ENCODE results near the gene THSD4. TPM values are rescaled to one million over a fixed set of nuclear protein-coding genes. Genes with fewer than 3 reads are reported as not detected.

Gene THSD4
- total RNA-seq, 2 donors from 2014 or later = 0.08 TPM; not detected in 1

- Mint-ChIP-seq H3K27me3 (peaks cover 15% of the 10 kb centered on the region), H3K9me3 (no peaks in the 10 kb centered on the region), H3K27ac (no peak overlapping the region), H3K4me1 (no peaks in the 10 kb centered on the region), H3K4me3 (no peak overlapping the region), H3K36me3 (ENCODE audit: low read depth) (no peaks in the 10 kb centered on the region)
- no peak for ATAC-seq (replicated peaks)
Measured at GRCh38 chr15:71549091-71549490, 433.8 kb downstream of the THSD4 start.

- no peak for ATAC-seq (replicated peaks)
- Mint-ChIP-seq H3K27ac (no peak overlapping the region), H3K4me1 (no peaks in the 10 kb centered on the region), H3K36me3 (ENCODE audit: low read depth) (no peaks in the 10 kb centered on the region), H3K9me3 (no peaks in the 10 kb centered on the region), H3K4me3 (no peak overlapping the region), H3K27me3 (peaks cover 15% of the 10 kb centered on the region)
Measured at GRCh38 chr15:71549697-71550096, 434.4 kb downstream of the THSD4 start.

GRCh38 chr15:71551566-71551965 lies 436.3 kb downstream of the THSD4 start:
- Mint-ChIP-seq H3K27ac (no peak overlapping the region), H3K4me1 (no peaks in the 10 kb centered on the region), H3K36me3 (ENCODE audit: low read depth) (no peaks in the 10 kb centered on the region), H3K27me3 (peaks cover 12% of the 10 kb centered on the region), H3K4me3 (no peak overlapping the region), H3K9me3 (no peaks in the 10 kb centered on the region)
- no peak for ATAC-seq (replicated peaks)

GRCh38 chr15:71559098-71559497 lies 443.8 kb downstream of the THSD4 start:
- Mint-ChIP-seq H3K27me3 (peaks cover 11% of the 10 kb centered on the region), H3K9me3 (no peaks in the 10 kb centered on the region), H3K27ac (no peak overlapping the region), H3K36me3 (ENCODE audit: low read depth) (no peaks in the 10 kb centered on the region), H3K4me3 (no peak overlapping the region), H3K4me1 (no peaks in the 10 kb centered on the region)
- ATAC-seq (replicated peaks) = no peak

- ATAC-seq (replicated peaks) = no peak
- Mint-ChIP-seq H3K27me3 (peaks cover 11% of the 10 kb centered on the region), H3K4me1 (no peaks in the 10 kb centered on the region), H3K27ac (no peak overlapping the region), H3K9me3 (no peaks in the 10 kb centered on the region), H3K36me3 (ENCODE audit: low read depth) (no peaks in the 10 kb centered on the region), H3K4me3 (no peak overlapping the region)
Measured at GRCh38 chr15:71559616-71560015, 444.3 kb downstream of the THSD4 start.

GRCh38 chr15:71562251-71562650 lies 447.0 kb downstream of the THSD4 start:
- Mint-ChIP-seq H3K27ac (no peak overlapping the region), H3K4me1 (no peaks in the 10 kb centered on the region), H3K36me3 (ENCODE audit: low read depth) (no peaks in the 10 kb centered on the region), H3K4me3 (no peak overlapping the region), H3K9me3 (no peaks in the 10 kb centered on the region), H3K27me3 (peaks cover 11% of the 10 kb centered on the region)
- ATAC-seq (replicated peaks) = no peak

GRCh38 chr15:71564217-71564616 lies 448.9 kb downstream of the THSD4 start:
- H3K9me3 Mint-ChIP-seq = no peaks in the 10 kb centered on the region

GRCh38 chr15:71565006-71565405 lies 449.7 kb downstream of the THSD4 start:
- ATAC-seq (replicated peaks) = no peak
- no peaks in the 10 kb centered on the region for H3K9me3 Mint-ChIP-seq
- H3K27me3 Mint-ChIP-seq = peaks cover 7% of the 10 kb centered on the region
- no peak overlapping the region for H3K27ac Mint-ChIP-seq
- no peaks in the 10 kb centered on the region for H3K4me1 Mint-ChIP-seq
- H3K36me3 Mint-ChIP-seq (ENCODE audit: low read depth) = no peaks in the 10 kb centered on the region
- no peak overlapping the region for H3K4me3 Mint-ChIP-seq

More at GRCh38 chr15:71564217-71564616, 448.9 kb downstream of the THSD4 start:
- no peak overlapping the region for H3K27ac Mint-ChIP-seq
- no peak overlapping the region for H3K4me3 Mint-ChIP-seq
- peaks cover 11% of the 10 kb centered on the region for H3K27me3 Mint-ChIP-seq
- no peaks in the 10 kb centered on the region for H3K4me1 Mint-ChIP-seq
- no peaks in the 10 kb centered on the region for H3K36me3 Mint-ChIP-seq (ENCODE audit: low read depth)
- no peak for ATAC-seq (replicated peaks)

- no peaks in the 10 kb centered on the region for H3K9me3 Mint-ChIP-seq
Measured at GRCh38 chr15:71565631-71566160, 450.4 kb downstream of the THSD4 start.

GRCh38 chr15:71566226-71566625 lies 451.0 kb downstream of the THSD4 start:
- Mint-ChIP-seq H3K4me1 (no peaks in the 10 kb centered on the region), H3K27me3 (peaks cover 6% of the 10 kb centered on the region), H3K27ac (no peak overlapping the region), H3K36me3 (ENCODE audit: low read depth) (no peaks in the 10 kb centered on the region), H3K9me3 (no peaks in the 10 kb centered on the region), H3K4me3 (no peak overlapping the region)
- ATAC-seq (replicated peaks) = no peak

More at GRCh38 chr15:71565631-71566160, 450.4 kb downstream of the THSD4 start:
- no peak for ATAC-seq (replicated peaks)
- Mint-ChIP-seq H3K4me3 (no peak overlapping the region), H3K27ac (no peak overlapping the region), H3K36me3 (ENCODE audit: low read depth) (no peaks in the 10 kb centered on the region), H3K27me3 (peaks cover 7% of the 10 kb centered on the region), H3K4me1 (no peaks in the 10 kb centered on the region)

- no peak overlapping the region for H3K4me3 Mint-ChIP-seq
- H3K9me3 Mint-ChIP-seq = no peaks in the 10 kb centered on the region
- H3K4me1 Mint-ChIP-seq = no peaks in the 10 kb centered on the region
- no peaks in the 10 kb centered on the region for H3K36me3 Mint-ChIP-seq (ENCODE audit: low read depth)
- no peak overlapping the region for H3K27ac Mint-ChIP-seq
- ATAC-seq (replicated peaks) = no peak
- H3K27me3 Mint-ChIP-seq = peaks cover 7% of the 10 kb centered on the region
Measured at GRCh38 chr15:71567173-71567572, 451.9 kb downstream of the THSD4 start.

- Mint-ChIP-seq H3K4me1 (no peaks in the 10 kb centered on the region), H3K36me3 (ENCODE audit: low read depth) (no peaks in the 10 kb centered on the region), H3K27ac (no peak overlapping the region), H3K4me3 (no peak overlapping the region), H3K9me3 (no peaks in the 10 kb centered on the region), H3K27me3 (peaks cover 17% of the 10 kb centered on the region)
- ATAC-seq (replicated peaks) = no peak
Measured at GRCh38 chr15:71568227-71568626, 453.0 kb downstream of the THSD4 start.

GRCh38 chr15:71570736-71571135 lies 455.5 kb downstream of the THSD4 start:
- Mint-ChIP-seq H3K4me3 (no peak overlapping the region), H3K36me3 (ENCODE audit: low read depth) (no peaks in the 10 kb centered on the region), H3K27me3 (peaks cover 28% of the 10 kb centered on the region), H3K9me3 (no peaks in the 10 kb centered on the region), H3K4me1 (no peaks in the 10 kb centered on the region), H3K27ac (no peak overlapping the region)
- no peak for ATAC-seq (replicated peaks)

GRCh38 chr15:71571641-71572040 lies 456.4 kb downstream of the THSD4 start:
- Mint-ChIP-seq H3K36me3 (ENCODE audit: low read depth) (no peaks in the 10 kb centered on the region), H3K9me3 (no peaks in the 10 kb centered on the region), H3K4me3 (no peak overlapping the region), H3K27me3 (peaks cover 28% of the 10 kb centered on the region), H3K27ac (no peak overlapping the region), H3K4me1 (no peaks in the 10 kb centered on the region)
- ATAC-seq (replicated peaks) = no peak

- H3K4me3 Mint-ChIP-seq = no peak overlapping the region
- ATAC-seq (replicated peaks) = no peak
- no peaks in the 10 kb centered on the region for H3K36me3 Mint-ChIP-seq (ENCODE audit: low read depth)
- no peak overlapping the region for H3K27ac Mint-ChIP-seq
- no peaks in the 10 kb centered on the region for H3K4me1 Mint-ChIP-seq
- no peaks in the 10 kb centered on the region for H3K9me3 Mint-ChIP-seq
- H3K27me3 Mint-ChIP-seq = peaks cover 28% of the 10 kb centered on the region
Measured at GRCh38 chr15:71572452-71573053, 457.3 kb downstream of the THSD4 start.

All from activated T-helper 17 cell treated with anti-CD3 and anti-CD28 coated beads, Interleukin-2, amount 50 U/mL, for 72 hours (primary cell).